ENCODE results near the gene NEUROD6. TPM values are rescaled to one million over a fixed set of nuclear protein-coding genes. Genes with fewer than 3 reads are reported as not detected.

The NEUROD6 gene
- total RNA-seq, 2 experiments from 2014 or later: not detected

GRCh38 chr7:31335161-31335856 is 5.2 kb downstream of the NEUROD6 start:
- Histone ChIP-seq H3K27ac (ENCODE audit: low read depth, low read length, poor library complexity, severe bottlenecking) (no peak overlapping the region), H3K4me1 (ENCODE audit: insufficient read depth, low read length, poor library complexity, severe bottlenecking) (no peaks in the 10 kb centered on the region), H3K9me2 (ENCODE audit: insufficient read depth, low read length) (no peaks in the 10 kb centered on the region), H3K79me2 (ENCODE audit: insufficient read depth, low read depth, low read length) (no peaks in the 10 kb centered on the region), H3K4me3 (ENCODE audit: low read depth, low read length, poor library complexity, severe bottlenecking) (no peak overlapping the region), H3K36me3 (ENCODE audit: insufficient read depth, low read length) (no peaks in the 10 kb centered on the region), H2AFZ (ENCODE audit: low read length) (no peak overlapping the region), H4K20me1 (ENCODE audit: insufficient read depth, low read length) (no peaks in the 10 kb centered on the region), H3K9me3 (ENCODE audit: low read length) (no peaks in the 10 kb centered on the region), H3K4me2 (ENCODE audit: low read length) (no peak overlapping the region)
- TF ChIP-seq, protein P1, sequence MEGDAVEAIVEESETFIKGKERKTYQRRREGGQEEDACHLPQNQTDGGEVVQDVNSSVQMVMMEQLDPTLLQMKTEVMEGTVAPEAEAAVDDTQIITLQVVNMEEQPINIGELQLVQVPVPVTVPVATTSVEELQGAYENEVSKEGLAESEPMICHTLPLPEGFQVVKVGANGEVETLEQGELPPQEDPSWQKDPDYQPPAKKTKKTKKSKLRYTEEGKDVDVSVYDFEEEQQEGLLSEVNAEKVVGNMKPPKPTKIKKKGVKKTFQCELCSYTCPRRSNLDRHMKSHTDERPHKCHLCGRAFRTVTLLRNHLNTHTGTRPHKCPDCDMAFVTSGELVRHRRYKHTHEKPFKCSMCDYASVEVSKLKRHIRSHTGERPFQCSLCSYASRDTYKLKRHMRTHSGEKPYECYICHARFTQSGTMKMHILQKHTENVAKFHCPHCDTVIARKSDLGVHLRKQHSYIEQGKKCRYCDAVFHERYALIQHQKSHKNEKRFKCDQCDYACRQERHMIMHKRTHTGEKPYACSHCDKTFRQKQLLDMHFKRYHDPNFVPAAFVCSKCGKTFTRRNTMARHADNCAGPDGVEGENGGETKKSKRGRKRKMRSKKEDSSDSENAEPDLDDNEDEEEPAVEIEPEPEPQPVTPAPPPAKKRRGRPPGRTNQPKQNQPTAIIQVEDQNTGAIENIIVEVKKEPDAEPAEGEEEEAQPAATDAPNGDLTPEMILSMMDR (conservative IDR thresholded peaks at IDR 0.05; ENCODE audit: low read length): no peak
- TF ChIP-seq EZH2phosphoT487 (IDR thresholded peaks at IDR 0.05; ENCODE audit: borderline replicate concordance, low read depth, low read length): no peak
- ChIA-PET POLR2A (interaction anchor here (0.7 kb wide), 1 partner anchor 226 kb away, joined by 3 read pairs; no protein-coding TSS in a partner anchor), CTCF (ENCODE audit: unreplicated experiment) (no interaction called here)
- intact Hi-C loops (cut with micrococcal nuclease; ENCODE audit: unreplicated experiment): no loop called here
- DNase-seq (ENCODE audit: low spot score): no peak
- no TSS peak for BruUV-seq (replicated peaks)

DNA sequence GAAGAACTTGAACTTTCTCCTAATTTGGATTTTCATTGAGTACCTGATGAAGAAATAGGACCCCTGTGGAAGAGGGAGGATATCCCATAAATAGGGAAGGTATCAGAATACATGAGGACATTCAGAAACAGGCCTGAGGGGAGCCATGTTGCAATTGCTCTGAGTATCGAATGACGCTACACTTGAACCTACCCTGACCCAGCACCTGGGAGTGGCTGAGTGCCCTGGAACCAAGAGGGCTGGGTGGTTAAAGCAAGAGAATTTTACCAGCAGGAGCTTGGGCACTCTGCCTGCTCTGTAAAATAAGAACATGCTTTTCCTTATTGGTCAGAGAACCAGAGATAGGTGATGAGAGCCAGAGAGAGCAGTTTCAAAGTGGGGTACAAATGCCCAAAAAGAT is 7.2 kb downstream of the NEUROD6 start:
- intact Hi-C loops (cut with micrococcal nuclease; ENCODE audit: unreplicated experiment): no loop called here
- H3K9me3 ChIP-seq (ENCODE audit: low read length): no peaks in the 10 kb centered on the region

GRCh38 chr7:31327071-31327470 is 13.5 kb downstream of the NEUROD6 start:
- Histone ChIP-seq H3K36me3 (ENCODE audit: insufficient read depth, low read length) (no peaks in the 10 kb centered on the region), H3K4me3 (ENCODE audit: low read depth, low read length, poor library complexity, severe bottlenecking) (no peak overlapping the region), H2AFZ (ENCODE audit: low read length) (no peak overlapping the region), H3K4me1 (ENCODE audit: insufficient read depth, low read length, poor library complexity, severe bottlenecking) (no peaks in the 10 kb centered on the region), H3K79me2 (ENCODE audit: insufficient read depth, low read depth, low read length) (no peaks in the 10 kb centered on the region), H3K4me2 (ENCODE audit: low read length) (no peak overlapping the region), H3K9me3 (ENCODE audit: low read length) (no peaks in the 10 kb centered on the region), H3K9me2 (ENCODE audit: insufficient read depth, low read length) (no peaks in the 10 kb centered on the region), H3K27ac (ENCODE audit: low read depth, low read length, poor library complexity, severe bottlenecking) (no peak overlapping the region), H4K20me1 (ENCODE audit: insufficient read depth, low read length) (no peaks in the 10 kb centered on the region)
- BruUV-seq (replicated peaks): no TSS peak
- intact Hi-C loops (cut with micrococcal nuclease; ENCODE audit: unreplicated experiment): no loop called here
- POLR2A ChIA-PET: interaction anchor here (0.6 kb wide), 1 partner anchor 869 kb away, joined by 4 read pairs; no protein-coding TSS in a partner anchor
- CTCF ChIA-PET (ENCODE audit: unreplicated experiment): no interaction called here
- TF ChIP-seq EZH2phosphoT487 (IDR thresholded peaks at IDR 0.05; ENCODE audit: borderline replicate concordance, low read depth, low read length): no peak
- TF ChIP-seq, protein P1 (conservative IDR thresholded peaks at IDR 0.05; ENCODE audit: low read length): no peak
- DNase-seq (ENCODE audit: low spot score): no peak

More for the DNA sequence above, 7.2 kb downstream of the NEUROD6 start:
- ChIA-PET CTCF (ENCODE audit: unreplicated experiment) (no interaction called here), POLR2A (no interaction called here)
- Histone ChIP-seq H3K27ac (ENCODE audit: low read depth, low read length, poor library complexity, severe bottlenecking) (no peak overlapping the region), H3K36me3 (ENCODE audit: insufficient read depth, low read length) (no peaks in the 10 kb centered on the region), H3K4me1 (ENCODE audit: insufficient read depth, low read length, poor library complexity, severe bottlenecking) (no peaks in the 10 kb centered on the region), H4K20me1 (ENCODE audit: insufficient read depth, low read length) (no peaks in the 10 kb centered on the region), H3K9me2 (ENCODE audit: insufficient read depth, low read length) (no peaks in the 10 kb centered on the region), H2AFZ (ENCODE audit: low read length) (no peak overlapping the region), H3K4me2 (ENCODE audit: low read length) (no peak overlapping the region), H3K79me2 (ENCODE audit: insufficient read depth, low read depth, low read length) (no peaks in the 10 kb centered on the region), H3K4me3 (ENCODE audit: low read depth, low read length, poor library complexity, severe bottlenecking) (no peak overlapping the region)
- TF ChIP-seq, protein P1 (conservative IDR thresholded peaks at IDR 0.05; ENCODE audit: low read length): no peak
- TF ChIP-seq EZH2phosphoT487 (IDR thresholded peaks at IDR 0.05; ENCODE audit: borderline replicate concordance, low read depth, low read length): no peak
- no TSS peak for BruUV-seq (replicated peaks)
- no peak for DNase-seq (ENCODE audit: low spot score)
